CD4-positive, alpha-beta T cell (primary cell): ENCODE measurements around the gene ARHGAP21. TPM values are rescaled to one million over a fixed set of nuclear protein-coding genes. Genes with fewer than 3 reads are reported as not detected.

Experiments used
- ATAC-seq: fragments of 200-7000 bp; cut with Tn5 transposase; one replicate; pipeline ENCODE4 v1.10.0; 2022; ENCODE audit warnings: mild to moderate bottlenecking; ENCODE audit not compliant: poor library complexity
- CTCF ChIA-PET: fragments of 350-600 bp; sonication (Branson Sonifier 250); formaldehyde crosslinking; loops from one replicate; lab custom pipeline; 2021; ENCODE audit warnings: antibody characterized with exemption, inconsistent platforms; lab: Charles Lee
- POLR2A ChIA-PET: fragments of 350-600 bp; sonication (Branson Sonifier 250); formaldehyde crosslinking; loops from one replicate; lab custom pipeline; 2021; ENCODE audit warnings: antibody characterized with exemption, inconsistent platforms; lab: Charles Lee
- DNase-seq, 14 experiments: peaks; one replicate each; pipeline ENCODE4 v3.0.0-alpha.2; 2013 to 2020; ENCODE audit warnings: mixed read lengths in 2 of 14
- H3K27ac ChIP-seq, 2 donors: one replicate each; pipeline versions ENCODE4 v1.5.1 to v1.7.0; 2013; ENCODE audit warnings: low read length in 2 of 2, low read depth in 1 of 2, mild to moderate bottlenecking in 1 of 2
- H3K27me3 ChIP-seq, 2 experiments: 1 replicate in 1 of 2; 2 replicates in 1 of 2; pipeline versions ENCODE4 v1.6.1 to v1.7.0; 2013; ENCODE audit warnings: low read length in 2 of 2, control low read depth in 1 of 2, mild to moderate bottlenecking in 1 of 2, moderate library complexity in 1 of 2; ENCODE audit not compliant: insufficient read depth in 2 of 2, control insufficient read depth in 1 of 2
- H3K36me3 ChIP-seq: one replicate; pipeline ENCODE4 v1.6.1; 2013; ENCODE audit warnings: low read length, control low read depth; ENCODE audit not compliant: insufficient read depth
- H3K4me1 ChIP-seq: one replicate; pipeline ENCODE4 v1.6.1; 2013; ENCODE audit warnings: low read length, control low read depth; ENCODE audit not compliant: insufficient read depth
- H3K4me3 ChIP-seq: one replicate; pipeline ENCODE4 v1.5.1; 2013; ENCODE audit warnings: mild to moderate bottlenecking, low read length, moderate library complexity
- H3K9me3 ChIP-seq, 2 experiments: 1 replicate in 1 of 2; 2 replicates in 1 of 2; pipeline versions ENCODE4 v1.6.1 to v1.7.0; 2013; ENCODE audit warnings: low read length in 2 of 2, mild to moderate bottlenecking in 2 of 2, control low read depth in 1 of 2, moderate library complexity in 1 of 2; ENCODE audit not compliant: control insufficient read depth in 1 of 2, insufficient read depth in 1 of 2
- H3K27ac Mint-ChIP-seq: one replicate; pipeline ENCODE4 v1.8.0; 2020; ENCODE audit warnings: mixed read lengths
- H3K27me3 Mint-ChIP-seq: one replicate; pipeline ENCODE4 v1.8.0; 2021; ENCODE audit warnings: mixed read lengths
- H3K36me3 Mint-ChIP-seq: one replicate; pipeline ENCODE4 v1.8.0; 2021; ENCODE audit warnings: low read depth, mixed read lengths
- H3K4me1 Mint-ChIP-seq: one replicate; pipeline ENCODE4 v1.8.0; 2021; ENCODE audit warnings: low read depth, mixed read lengths
- H3K4me3 Mint-ChIP-seq: one replicate; pipeline ENCODE4 v1.8.0; 2020; ENCODE audit warnings: mild to moderate bottlenecking, mixed read lengths
- H3K9me3 Mint-ChIP-seq: one replicate; pipeline ENCODE4 v1.8.0; 2020; ENCODE audit warnings: mixed read lengths
- CTCF ChIP-seq: fragments of 200-600 bp; IDR thresholded peaks from one replicate; pipeline ENCODE4 v1.8.0; 2022; ENCODE audit warnings: antibody characterized with exemption, mild to moderate bottlenecking
- intact Hi-C, 2 experiments: fragments of 100-400 bp; cut with DNase I in 1 of 2; cut with micrococcal nuclease in 1 of 2; formaldehyde crosslinking; loops; one replicate each; pipeline versions ENCODE4 v1.15.1 to v1.9.0; 2023 to 2025; cut with DNase I, micrococcal nuclease
- total RNA-seq, 174 experiments: library from RNA in 2 of 174; stranded (reverse) in 2 of 174; gene quantifications; one replicate each; pipeline ENCODE4 v1.2.3 and lab custom pipeline; 2021 to 2026

ARHGAP21 gene
- total RNA-seq, 2 experiments from 2014 or later = 38.4 to 43.4 TPM

- DNase-seq (no peak), ATAC-seq (no peak)
- ChIA-PET POLR2A (no interaction called here), CTCF (interaction anchor here (1.1 kb wide), 1 partner anchor 8 kb away, joined by 3 read pairs; no protein-coding TSS in a partner anchor)
- Histone ChIP-seq H3K27me3 (no peaks in the 10 kb centered on the region), H3K4me1 (peaks cover 4% of the 10 kb centered on the region), H3K9me3 (no peaks in the 10 kb centered on the region), H3K36me3 (no peaks in the 10 kb centered on the region), H3K27ac (no peak overlapping the region), H3K4me3 (no peak overlapping the region)
- Mint-ChIP-seq H3K4me1 (peaks cover 10% of the 10 kb centered on the region), H3K4me3 (no peak overlapping the region), H3K27me3 (no peaks in the 10 kb centered on the region), H3K36me3 (no peaks in the 10 kb centered on the region), H3K27ac (no peak overlapping the region), H3K9me3 (no peaks in the 10 kb centered on the region)
- TF ChIP-seq CTCF = no peak
- intact Hi-C loops = no loop called here
Measured at GRCh38 chr10:24701447-24701846, 22.2 kb downstream of the ARHGAP21 start.

- no peak for TF ChIP-seq CTCF
- intact Hi-C loops = no loop called here
- ATAC-seq = no peak
- CTCF ChIA-PET = interaction anchor here (1.1 kb wide), 1 partner anchor 9 kb away, joined by 3 read pairs; no protein-coding TSS in a partner anchor
- no peaks in the 10 kb centered on the region for H3K36me3 Mint-ChIP-seq
- H3K27ac Mint-ChIP-seq = no peak overlapping the region
- Histone ChIP-seq H3K27ac (no peak overlapping the region), H3K4me3 (no peak overlapping the region), H3K36me3 (no peaks in the 10 kb centered on the region), H3K27me3 (no peaks in the 10 kb centered on the region), H3K4me1 (peaks cover 3% of the 10 kb centered on the region), H3K9me3 (no peaks in the 10 kb centered on the region)
- no peak overlapping the region for H3K4me3 Mint-ChIP-seq
- H3K9me3 Mint-ChIP-seq = no peaks in the 10 kb centered on the region
- peaks cover 10% of the 10 kb centered on the region for H3K4me1 Mint-ChIP-seq
- H3K27me3 Mint-ChIP-seq = no peaks in the 10 kb centered on the region
- POLR2A ChIA-PET = no interaction called here
- DNase-seq = no peak
Measured at GRCh38 chr10:24700948-24701347, 22.7 kb downstream of the ARHGAP21 start.

GRCh38 chr10:24698270-24698669 lies 25.4 kb downstream of the ARHGAP21 start:
- ATAC-seq (no peak), DNase-seq (no peak)
- TF ChIP-seq CTCF = no peak
- no peaks in the 10 kb centered on the region for H3K27me3 ChIP-seq
- POLR2A ChIA-PET = interaction anchor here (0.6 kb wide), 1 partner anchor 77 kb away, joined by 3 read pairs; no protein-coding TSS in a partner anchor
- H3K4me3 Mint-ChIP-seq = no peak overlapping the region
- H3K4me1 Mint-ChIP-seq = peaks cover 10% of the 10 kb centered on the region
- no peak overlapping the region for H3K27ac Mint-ChIP-seq
- no peak overlapping the region for H3K4me3 ChIP-seq
- intact Hi-C loops = no loop called here
- no peak overlapping the region for H3K27ac ChIP-seq
- H3K9me3 Mint-ChIP-seq = no peaks in the 10 kb centered on the region
- H3K9me3 ChIP-seq = no peaks in the 10 kb centered on the region
- H3K36me3 Mint-ChIP-seq = no peaks in the 10 kb centered on the region
- no peaks in the 10 kb centered on the region for H3K27me3 Mint-ChIP-seq
- CTCF ChIA-PET = no interaction called here
- H3K4me1 ChIP-seq = peaks cover 3% of the 10 kb centered on the region
- H3K36me3 ChIP-seq = no peaks in the 10 kb centered on the region
